ENCODE results near the gene CMTM5.
A peak's percentile ranks its signal among the peaks of the same experiment; 100 is the strongest.

The CMTM5 gene
- total RNA-seq, result 0 reads per million in 2 experiments

GRCh38 chr14:23376482-23377197, at the start of gene CMTM5:
Gene CMTM5, plus strand, starts transcription at chr14:23377046. Its CDS starts 206 bp downstream, at chr14:23377252.
- no peak for DNase-seq (ENCODE audit: low read depth)

DNA sequence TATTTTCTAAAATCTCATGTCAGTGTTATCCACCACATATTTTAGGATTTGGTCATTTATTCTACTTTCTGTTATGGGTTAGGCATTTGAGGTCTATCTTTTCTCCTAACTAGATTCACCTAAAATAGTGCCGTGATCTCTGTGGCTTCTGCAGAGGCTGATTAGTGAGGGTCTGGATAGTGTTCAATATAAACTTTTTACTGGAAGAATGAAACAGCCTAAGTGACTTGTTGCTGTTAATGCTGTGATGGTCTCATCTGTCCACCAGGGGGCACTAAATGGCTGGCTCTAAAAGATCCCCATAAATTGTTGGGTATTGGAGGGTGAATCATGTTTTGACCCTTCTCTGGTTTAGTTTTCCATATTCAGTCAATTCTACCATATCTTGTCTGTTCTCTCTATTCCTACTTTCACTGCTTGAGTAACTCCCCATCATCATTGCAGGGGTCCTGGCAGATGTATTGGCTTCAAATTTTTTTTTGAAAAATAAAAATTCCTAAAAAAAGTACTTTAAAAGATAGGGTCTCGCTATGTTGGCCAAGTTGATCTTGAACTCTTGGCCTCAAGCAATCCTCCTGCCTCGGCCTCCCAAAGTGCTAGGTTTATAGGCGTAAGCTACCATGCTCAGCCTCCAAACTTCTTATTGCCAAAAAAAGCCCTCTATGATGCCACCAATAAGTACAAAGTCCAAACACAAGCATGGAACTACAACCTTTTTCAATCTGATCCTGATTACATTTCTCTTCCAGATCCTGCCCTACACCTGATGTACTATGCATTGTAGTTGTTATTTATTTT, 48.7 kb upstream of the CMTM5 start:
- peak; percentile 50 for DNase-seq (ENCODE audit: low read depth)

- no peak for DNase-seq (ENCODE audit: low read depth)
Observed at GRCh38 chr14:23335623-23336022, 41.2 kb upstream of the CMTM5 start.

GRCh38 chr14:23339506-23340268, 37.2 kb upstream of the CMTM5 start:
- DNase-seq (ENCODE audit: low read depth), result no peak

- no peak for DNase-seq (ENCODE audit: low read depth)
Observed at GRCh38 chr14:23344481-23344880, 32.4 kb upstream of the CMTM5 start.

- DNase-seq (ENCODE audit: low read depth), result no peak
Observed at GRCh38 chr14:23345987-23346692, 30.7 kb upstream of the CMTM5 start.

GRCh38 chr14:23346693-23347405, 30.0 kb upstream of the CMTM5 start:
- DNase-seq (ENCODE audit: low read depth), result no peak

DNA sequence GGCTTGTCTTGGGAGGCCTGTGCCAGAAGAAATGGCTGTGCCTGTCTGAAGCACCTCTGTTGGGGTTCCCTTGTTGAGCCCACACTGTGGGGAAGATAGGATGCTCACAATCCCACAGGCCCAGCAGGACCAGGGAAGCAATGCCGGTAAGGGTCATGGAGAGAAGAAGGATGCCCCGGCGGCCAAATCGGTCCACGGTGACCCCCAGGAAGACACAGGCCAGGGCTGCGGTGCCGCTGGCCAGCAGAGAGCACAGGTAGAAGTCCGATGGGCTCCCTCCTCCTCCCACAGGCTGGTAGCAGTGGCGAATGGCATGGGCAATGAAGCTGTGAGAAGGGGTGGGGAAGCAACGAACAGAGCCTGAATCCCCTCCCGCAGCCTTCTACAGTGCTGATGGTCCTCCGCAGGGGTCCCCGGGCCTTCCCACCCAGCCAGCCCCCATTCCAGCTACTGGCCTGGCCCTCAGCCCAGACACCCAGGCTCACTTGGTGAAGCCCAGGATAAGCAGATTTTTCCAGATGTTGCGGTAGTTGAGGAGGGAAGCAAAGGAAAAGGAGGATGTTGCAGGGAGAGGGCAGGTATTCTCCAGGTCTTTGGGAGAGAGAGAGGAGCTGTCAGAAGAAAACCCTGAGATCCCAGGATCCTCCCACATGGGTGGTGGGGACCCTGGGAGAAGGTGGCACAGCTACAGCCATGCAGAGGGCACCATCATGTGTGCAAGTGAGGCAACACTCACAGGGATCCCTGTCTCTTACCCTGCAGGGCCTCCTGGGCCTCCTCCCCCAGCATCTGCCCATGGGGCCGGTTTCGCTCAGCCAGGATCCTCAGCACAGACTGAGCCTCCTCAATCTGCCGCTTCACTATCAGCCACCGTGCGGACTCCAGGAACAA, 29.2 kb upstream of the CMTM5 start:
- no peak for DNase-seq (ENCODE audit: low read depth)

GRCh38 chr14:23348297-23348655, 28.6 kb upstream of the CMTM5 start:
- DNase-seq (ENCODE audit: low read depth), result no peak

DNA sequence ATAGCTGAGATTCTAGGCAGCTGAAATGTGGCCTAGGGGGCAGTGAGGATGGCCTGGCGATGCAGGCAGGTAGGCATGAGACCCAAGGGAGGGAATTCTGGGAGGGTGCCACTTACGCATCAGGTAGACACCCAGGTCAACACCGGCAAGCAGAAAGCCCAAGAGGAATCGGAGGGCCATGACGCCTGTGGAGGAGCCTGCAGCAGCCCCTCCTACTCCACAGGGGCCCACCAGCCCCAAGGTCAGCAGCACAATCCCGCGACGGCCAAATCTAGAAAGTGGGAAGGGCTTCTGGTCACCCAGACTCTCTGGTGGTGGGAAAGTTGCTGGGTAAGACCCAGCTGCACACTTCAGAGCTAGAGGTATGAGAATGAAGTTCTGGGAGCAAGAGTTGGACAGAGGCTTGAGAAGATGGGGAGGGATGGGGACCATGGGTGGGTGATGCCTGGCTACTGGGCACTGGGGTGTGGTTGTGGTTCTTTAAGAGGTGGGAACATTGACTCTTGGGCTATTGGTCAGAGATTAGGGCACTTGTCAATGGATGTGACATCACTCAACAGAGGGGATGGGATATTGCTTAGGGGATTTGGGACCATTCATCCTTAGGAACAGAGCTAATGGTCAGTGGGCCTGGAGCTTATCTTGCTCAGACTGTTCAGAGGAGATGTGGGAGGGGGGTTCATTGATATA, 27.5 kb upstream of the CMTM5 start:
- no peak for DNase-seq (ENCODE audit: low read depth)

DNA sequence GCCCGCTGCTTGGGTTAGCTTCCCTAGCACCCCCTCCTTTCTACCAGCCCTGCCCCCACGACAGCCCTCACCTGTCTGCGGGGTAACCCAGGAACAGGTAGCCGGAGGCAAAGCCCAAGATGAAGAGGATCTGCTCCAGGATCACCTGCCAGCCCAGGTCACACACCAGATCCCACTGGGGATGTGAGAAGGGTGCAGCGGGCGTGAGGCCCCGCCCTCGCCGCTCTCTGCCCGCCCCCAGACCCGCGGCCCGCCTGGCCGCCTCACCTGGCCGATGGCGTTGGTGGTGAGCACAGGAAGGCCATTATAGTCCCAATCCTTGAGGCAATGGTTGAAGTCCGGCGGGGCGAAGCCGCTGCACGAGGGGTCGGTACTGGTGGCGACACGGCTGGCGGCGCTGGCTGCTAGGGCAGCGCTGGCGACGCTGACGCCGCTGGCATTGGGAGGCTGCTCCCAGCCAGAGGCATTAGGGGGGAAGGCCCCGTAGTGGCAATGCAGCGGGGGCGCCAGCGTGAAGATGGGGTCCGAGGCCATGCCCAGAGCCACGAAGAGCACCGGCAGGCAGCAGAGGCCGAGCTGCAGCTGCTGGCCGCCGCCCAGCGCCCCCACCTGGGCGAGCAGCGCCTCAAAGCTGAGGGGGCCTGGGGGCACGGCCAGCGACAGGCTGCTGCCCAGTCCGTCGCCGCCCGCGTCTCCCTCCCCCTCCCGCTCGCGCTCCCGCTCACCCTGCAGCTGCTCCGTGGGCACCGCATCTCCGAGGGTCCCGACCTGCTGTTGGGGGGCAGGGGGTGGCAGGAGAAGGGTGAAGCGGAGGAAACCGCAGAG, 25.0 kb upstream of the CMTM5 start:
- DNase-seq (ENCODE audit: low read depth), result no peak

GRCh38 chr14:23352506-23353432, 24.1 kb upstream of the CMTM5 start, which contains the start of gene SLC22A17:
Gene SLC22A17, minus strand, starts transcription at chr14:23352887.
- peak; percentile 68 for DNase-seq (ENCODE audit: low read depth)

DNA sequence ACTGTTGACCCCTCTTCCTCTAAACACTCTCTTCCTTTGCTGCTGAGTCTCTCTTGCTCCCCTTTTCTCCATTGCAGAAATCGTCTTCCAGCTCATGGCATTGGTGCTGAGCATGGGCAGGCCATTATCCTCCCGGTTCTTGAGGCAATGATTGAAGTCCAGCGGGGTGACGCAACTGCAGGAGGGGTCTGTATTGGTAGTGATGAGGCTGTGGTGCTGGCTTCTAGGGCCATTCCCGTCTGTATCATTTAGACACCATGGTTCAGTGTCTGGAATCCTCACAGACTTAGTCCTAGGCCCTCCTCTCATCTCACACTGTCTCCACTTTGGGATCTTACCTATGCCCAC, 23.4 kb upstream of the CMTM5 start:
- no peak for DNase-seq (ENCODE audit: low read depth)

- DNase-seq (ENCODE audit: low read depth), result no peak
Observed at GRCh38 chr14:23354990-23355389, 21.9 kb upstream of the CMTM5 start.

- no peak for DNase-seq (ENCODE audit: low read depth)
Observed at GRCh38 chr14:23355871-23356435, 20.9 kb upstream of the CMTM5 start.

DNA sequence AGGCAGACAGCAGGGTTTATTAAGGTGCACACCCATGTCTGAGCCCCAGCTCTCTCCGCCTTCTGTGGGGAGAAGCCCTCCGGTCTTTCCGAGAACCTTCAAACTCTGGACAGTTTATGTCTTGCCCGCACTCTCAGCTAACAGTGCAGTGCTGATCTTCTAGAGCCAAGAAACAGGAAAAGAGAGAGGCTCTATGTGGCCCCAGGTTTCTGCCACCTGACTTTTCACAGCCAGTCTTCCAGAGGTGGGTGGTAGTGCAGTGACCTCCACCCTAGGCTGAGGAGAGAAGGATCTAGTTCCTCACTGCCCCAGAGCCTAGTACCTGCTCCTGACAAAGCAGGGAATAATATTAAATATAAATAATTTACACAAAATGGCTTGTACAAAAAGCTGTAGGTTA, 20.2 kb upstream of the CMTM5 start:
- no peak for DNase-seq (ENCODE audit: low read depth)

GRCh38 chr14:23357261-23357660, 19.6 kb upstream of the CMTM5 start:
- DNase-seq (ENCODE audit: low read depth), result no peak

All from T follicular helper cell (primary cell).